HepG2 (cell line): ENCODE data around the gene RABEP2. TPM values are rescaled to one million over a fixed set of nuclear protein-coding genes. Genes with fewer than 3 reads are reported as not detected.

ENCODE experiments used
- CAMTA2 ChIP-seq: sonication (generic); formaldehyde crosslinking; IDR thresholded peaks from 2 replicates; pipeline ENCODE4 v1.4.0; 2020; ENCODE audit warnings: mild to moderate bottlenecking, missing genetic modification reagents, borderline replicate concordance
- EEA1 ChIP-seq: sonication (generic); formaldehyde crosslinking; IDR thresholded peaks from 2 replicates; pipeline ENCODE4 v1.5.1; 2020; ENCODE audit warnings: mild to moderate bottlenecking, missing genetic modification reagents, borderline replicate concordance
- HDAC2 ChIP-seq: sonication (generic); formaldehyde crosslinking; IDR thresholded peaks from 2 replicates; pipeline ENCODE4 v1.4.0; 2020; ENCODE audit warnings: missing genetic modification reagents
- HNRNPUL1 ChIP-seq: fragments of 200-400 bp; formaldehyde crosslinking; IDR thresholded peaks from 2 replicates; pipeline ENCODE4 v1.6.1; 2017; ENCODE audit warnings: low read depth, mild to moderate bottlenecking, low read length, moderate library complexity
- REL ChIP-seq: sonication (generic); formaldehyde crosslinking; conservative IDR thresholded peaks from 2 replicates; pipeline ENCODE4 v1.8.0; 2022; ENCODE audit warnings: mild to moderate bottlenecking, missing genetic modification reagents, moderate library complexity
- SNRNP70 ChIP-seq: fragments of 200-400 bp; formaldehyde crosslinking; IDR thresholded peaks from 2 replicates; pipeline ENCODE4 v1.6.1; 2017; ENCODE audit warnings: mild to moderate bottlenecking, low read depth, low read length, moderate library complexity
- SPEN ChIP-seq: sonication (generic); formaldehyde crosslinking; IDR thresholded peaks from 2 replicates; pipeline ENCODE4 v1.5.1; 2020; ENCODE audit warnings: low read depth, mild to moderate bottlenecking, missing genetic modification reagents
- ZIK1 ChIP-seq: sonication (generic); formaldehyde crosslinking; IDR thresholded peaks from 2 replicates; pipeline ENCODE4 v1.5.0; 2020; ENCODE audit warnings: mild to moderate bottlenecking, low read depth, missing genetic modification reagents, borderline replicate concordance
- ZNF234 ChIP-seq: sonication (generic); formaldehyde crosslinking; conservative IDR thresholded peaks from 2 replicates; pipeline ENCODE4 v1.5.1; 2020; ENCODE audit warnings: mild to moderate bottlenecking, missing genetic modification reagents
- ZNF256 ChIP-seq: sonication (generic); formaldehyde crosslinking; conservative IDR thresholded peaks from 2 replicates; pipeline ENCODE4 v1.4.0; 2020; ENCODE audit warnings: missing genetic modification reagents
- ZNF850 ChIP-seq: sonication (generic); formaldehyde crosslinking; conservative IDR thresholded peaks from 2 replicates; pipeline ENCODE4 v1.9.0; 2021; ENCODE audit warnings: mild to moderate bottlenecking, missing genetic modification reagents
- polyA plus RNA-seq, 8 experiments: library from polyadenylated mRNA; depleted of rRNA in 3 of 8; stranded (reverse) in 7 of 8; unstranded in 1 of 8; fragments of >200 nt; fragmentation: Illumina TruSeq in 4 of 8; extraction: Trizol in 4 of 8; gene quantifications; 2 replicates each; pipeline versions ENCODE4 v1.2.1 to v1.2.3, GENCODE V29; 2011 to 2016; ENCODE audit warnings: low read depth in 4 of 8, missing spikeins in 1 of 8, mixed read lengths in 1 of 8; ENCODE audit not compliant: insufficient read depth in 1 of 8
- total RNA-seq, 5 experiments: library from RNA; depleted of rRNA; stranded (reverse); fragments of >200 nt; fragmentation: Illumina TruSeq; extraction: Trizol; gene quantifications; 2 replicates each; pipeline ENCODE4 v1.2.3, GENCODE V29; 2016; ENCODE audit warnings: low read depth in 1 of 5
- TF ChIP-seq, protein P1 (sequence below): IDR thresholded peaks from 2 replicates; pipeline ENCODE4 v1.6.1; 2016; ENCODE audit warnings: mild to moderate bottlenecking
- TF ChIP-seq, protein P2 (sequence below): sonication (generic); formaldehyde crosslinking; IDR thresholded peaks from 2 replicates; pipeline ENCODE4 v1.4.0; 2020; ENCODE audit warnings: missing genetic modification reagents
- TF ChIP-seq, protein P3 (sequence below), 2 experiments: sonication (generic) in 1 of 2; formaldehyde crosslinking in 1 of 2; IDR thresholded peaks; 2 replicates each; pipeline versions ENCODE4 v1.5.1 to v1.6.1; 2011 to 2020; ENCODE audit warnings: borderline replicate concordance in 1 of 2, low read depth in 1 of 2, low read length in 1 of 2, mild to moderate bottlenecking in 1 of 2, missing genetic modification reagents in 1 of 2, moderate library complexity in 1 of 2
- TF ChIP-seq, protein P4 (sequence below): sonication (generic); formaldehyde crosslinking; IDR thresholded peaks from 2 replicates; pipeline ENCODE4 v1.4.0; 2020; ENCODE audit warnings: missing genetic modification reagents, borderline replicate concordance
- TF ChIP-seq, protein P5 (sequence below): sonication (generic); formaldehyde crosslinking; IDR thresholded peaks from 2 replicates; pipeline ENCODE4 v1.8.1; 2023; ENCODE audit warnings: missing genetic modification reagents, inconsistent platforms, borderline replicate concordance

RABEP2 gene
- total and polyA plus RNA-seq, 2 of the 13 experiments (the other 11 are each of a cell fraction or from before 2014, with no cell fraction given), result 10.8 to 18.4 TPM

DNA sequence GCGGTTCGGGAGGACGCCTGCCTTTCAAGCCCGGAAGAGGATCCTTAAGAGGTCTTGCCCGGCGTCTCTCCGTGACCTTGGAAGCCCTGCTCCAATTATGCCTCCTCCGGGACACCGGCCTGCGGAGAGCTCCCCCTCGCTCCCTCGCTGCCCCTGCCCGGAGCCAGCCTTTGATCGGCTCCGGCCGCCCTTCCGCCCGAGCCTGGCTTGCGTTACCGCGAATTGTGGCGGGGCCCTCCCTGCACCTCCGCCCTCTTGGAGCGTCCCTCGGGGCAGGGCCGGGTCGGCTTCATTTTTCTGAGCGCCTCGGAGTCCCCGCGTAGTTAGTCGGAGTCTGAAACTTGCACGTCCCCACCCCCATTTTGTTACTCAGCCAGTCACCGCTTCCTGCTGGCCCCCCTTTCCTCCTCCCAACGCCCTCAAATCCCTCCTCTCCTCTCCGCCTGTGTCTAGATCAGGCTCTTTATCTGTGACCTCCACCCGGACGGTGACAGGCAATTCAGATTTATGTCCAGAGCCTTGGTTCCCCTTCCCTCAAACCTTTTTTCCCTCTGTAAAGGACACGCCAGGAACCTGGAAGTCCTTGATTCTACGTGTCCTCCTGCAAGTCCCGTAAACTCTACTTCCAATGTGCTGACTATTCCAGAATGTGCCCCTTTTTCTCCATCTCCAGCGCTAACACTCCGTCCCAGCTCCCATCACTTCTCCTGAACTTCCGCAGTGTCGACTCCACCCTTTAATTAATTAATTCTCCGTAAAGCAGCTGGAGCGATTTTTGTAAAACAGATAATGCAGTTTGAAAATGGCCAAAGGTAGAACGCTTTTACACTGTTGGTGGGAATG is 569 bp upstream of the RABEP2 start (continued):
- TF ChIP-seq, protein P1, sequence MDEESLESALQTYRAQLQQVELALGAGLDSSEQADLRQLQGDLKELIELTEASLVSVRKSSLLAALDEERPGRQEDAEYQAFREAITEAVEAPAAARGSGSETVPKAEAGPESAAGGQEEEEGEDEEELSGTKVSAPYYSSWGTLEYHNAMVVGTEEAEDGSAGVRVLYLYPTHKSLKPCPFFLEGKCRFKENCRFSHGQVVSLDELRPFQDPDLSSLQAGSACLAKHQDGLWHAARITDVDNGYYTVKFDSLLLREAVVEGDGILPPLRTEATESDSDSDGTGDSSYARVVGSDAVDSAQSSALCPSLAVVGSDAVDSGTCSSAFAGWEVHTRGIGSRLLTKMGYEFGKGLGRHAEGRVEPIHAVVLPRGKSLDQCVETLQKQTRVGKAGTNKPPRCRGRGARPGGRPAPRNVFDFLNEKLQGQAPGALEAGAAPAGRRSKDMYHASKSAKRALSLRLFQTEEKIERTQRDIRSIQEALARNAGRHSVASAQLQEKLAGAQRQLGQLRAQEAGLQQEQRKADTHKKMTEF (CRISPR knock-in tag), result peak; percentile 33; the same call in 1 of the 2 replicates
- TF ChIP-seq HDAC2 (CRISPR knock-in tag) (no peak), EEA1 (CRISPR knock-in tag) (peak; percentile 66; the same call in 1 of the 2 replicates), ZIK1 (0 out of 2 replicates have a peak, but pooled peaks have one; percentile 14), ZNF256 (CRISPR knock-in tag) (no peak), SPEN (no peak; the same call in none of the 2 replicates), ZNF850 (CRISPR knock-in tag) (no peak), SNRNP70 (no peak), HNRNPUL1 (no peak), REL (CRISPR knock-in tag) (no peak), CAMTA2 (CRISPR knock-in tag) (peak; percentile 44; the same call in 1 of the 2 replicates), ZNF234 (no peak)
- TF ChIP-seq, protein P2, sequence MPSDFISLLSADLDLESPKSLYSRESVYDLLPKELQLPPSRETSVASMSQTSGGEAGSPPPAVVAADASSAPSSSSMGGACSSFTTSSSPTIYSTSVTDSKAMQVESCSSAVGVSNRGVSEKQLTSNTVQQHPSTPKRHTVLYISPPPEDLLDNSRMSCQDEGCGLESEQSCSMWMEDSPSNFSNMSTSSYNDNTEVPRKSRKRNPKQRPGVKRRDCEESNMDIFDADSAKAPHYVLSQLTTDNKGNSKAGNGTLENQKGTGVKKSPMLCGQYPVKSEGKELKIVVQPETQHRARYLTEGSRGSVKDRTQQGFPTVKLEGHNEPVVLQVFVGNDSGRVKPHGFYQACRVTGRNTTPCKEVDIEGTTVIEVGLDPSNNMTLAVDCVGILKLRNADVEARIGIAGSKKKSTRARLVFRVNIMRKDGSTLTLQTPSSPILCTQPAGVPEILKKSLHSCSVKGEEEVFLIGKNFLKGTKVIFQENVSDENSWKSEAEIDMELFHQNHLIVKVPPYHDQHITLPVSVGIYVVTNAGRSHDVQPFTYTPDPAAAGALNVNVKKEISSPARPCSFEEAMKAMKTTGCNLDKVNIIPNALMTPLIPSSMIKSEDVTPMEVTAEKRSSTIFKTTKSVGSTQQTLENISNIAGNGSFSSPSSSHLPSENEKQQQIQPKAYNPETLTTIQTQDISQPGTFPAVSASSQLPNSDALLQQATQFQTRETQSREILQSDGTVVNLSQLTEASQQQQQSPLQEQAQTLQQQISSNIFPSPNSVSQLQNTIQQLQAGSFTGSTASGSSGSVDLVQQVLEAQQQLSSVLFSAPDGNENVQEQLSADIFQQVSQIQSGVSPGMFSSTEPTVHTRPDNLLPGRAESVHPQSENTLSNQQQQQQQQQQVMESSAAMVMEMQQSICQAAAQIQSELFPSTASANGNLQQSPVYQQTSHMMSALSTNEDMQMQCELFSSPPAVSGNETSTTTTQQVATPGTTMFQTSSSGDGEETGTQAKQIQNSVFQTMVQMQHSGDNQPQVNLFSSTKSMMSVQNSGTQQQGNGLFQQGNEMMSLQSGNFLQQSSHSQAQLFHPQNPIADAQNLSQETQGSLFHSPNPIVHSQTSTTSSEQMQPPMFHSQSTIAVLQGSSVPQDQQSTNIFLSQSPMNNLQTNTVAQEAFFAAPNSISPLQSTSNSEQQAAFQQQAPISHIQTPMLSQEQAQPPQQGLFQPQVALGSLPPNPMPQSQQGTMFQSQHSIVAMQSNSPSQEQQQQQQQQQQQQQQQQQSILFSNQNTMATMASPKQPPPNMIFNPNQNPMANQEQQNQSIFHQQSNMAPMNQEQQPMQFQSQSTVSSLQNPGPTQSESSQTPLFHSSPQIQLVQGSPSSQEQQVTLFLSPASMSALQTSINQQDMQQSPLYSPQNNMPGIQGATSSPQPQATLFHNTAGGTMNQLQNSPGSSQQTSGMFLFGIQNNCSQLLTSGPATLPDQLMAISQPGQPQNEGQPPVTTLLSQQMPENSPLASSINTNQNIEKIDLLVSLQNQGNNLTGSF (CRISPR knock-in tag), result no peak
- TF ChIP-seq, protein P3, sequence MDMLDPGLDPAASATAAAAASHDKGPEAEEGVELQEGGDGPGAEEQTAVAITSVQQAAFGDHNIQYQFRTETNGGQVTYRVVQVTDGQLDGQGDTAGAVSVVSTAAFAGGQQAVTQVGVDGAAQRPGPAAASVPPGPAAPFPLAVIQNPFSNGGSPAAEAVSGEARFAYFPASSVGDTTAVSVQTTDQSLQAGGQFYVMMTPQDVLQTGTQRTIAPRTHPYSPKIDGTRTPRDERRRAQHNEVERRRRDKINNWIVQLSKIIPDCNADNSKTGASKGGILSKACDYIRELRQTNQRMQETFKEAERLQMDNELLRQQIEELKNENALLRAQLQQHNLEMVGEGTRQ (IDR thresholded peaks at IDR 0.05; ENCODE audit: low read depth, low read length), result no peak
- TF ChIP-seq, protein P3 (CRISPR knock-in tag; IDR thresholded peaks at IDR 0.05; ENCODE audit: borderline replicate concordance), result no peak
- TF ChIP-seq, protein P4, sequence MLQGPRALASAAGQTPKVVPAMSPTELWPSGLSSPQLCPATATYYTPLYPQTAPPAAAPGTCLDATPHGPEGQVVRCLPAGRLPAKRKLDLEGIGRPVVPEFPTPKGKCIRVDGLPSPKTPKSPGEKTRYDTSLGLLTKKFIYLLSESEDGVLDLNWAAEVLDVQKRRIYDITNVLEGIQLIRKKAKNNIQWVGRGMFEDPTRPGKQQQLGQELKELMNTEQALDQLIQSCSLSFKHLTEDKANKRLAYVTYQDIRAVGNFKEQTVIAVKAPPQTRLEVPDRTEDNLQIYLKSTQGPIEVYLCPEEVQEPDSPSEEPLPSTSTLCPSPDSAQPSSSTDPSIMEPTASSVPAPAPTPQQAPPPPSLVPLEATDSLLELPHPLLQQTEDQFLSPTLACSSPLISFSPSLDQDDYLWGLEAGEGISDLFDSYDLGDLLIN, result no peak
- TF ChIP-seq, protein P5, sequence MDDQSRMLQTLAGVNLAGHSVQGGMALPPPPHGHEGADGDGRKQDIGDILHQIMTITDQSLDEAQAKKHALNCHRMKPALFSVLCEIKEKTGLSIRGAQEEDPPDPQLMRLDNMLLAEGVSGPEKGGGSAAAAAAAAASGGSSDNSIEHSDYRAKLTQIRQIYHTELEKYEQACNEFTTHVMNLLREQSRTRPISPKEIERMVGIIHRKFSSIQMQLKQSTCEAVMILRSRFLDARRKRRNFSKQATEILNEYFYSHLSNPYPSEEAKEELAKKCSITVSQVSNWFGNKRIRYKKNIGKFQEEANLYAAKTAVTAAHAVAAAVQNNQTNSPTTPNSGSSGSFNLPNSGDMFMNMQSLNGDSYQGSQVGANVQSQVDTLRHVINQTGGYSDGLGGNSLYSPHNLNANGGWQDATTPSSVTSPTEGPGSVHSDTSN (CRISPR knock-in tag), result no peak
